ENCODE data around the gene GPR63.

DNA sequence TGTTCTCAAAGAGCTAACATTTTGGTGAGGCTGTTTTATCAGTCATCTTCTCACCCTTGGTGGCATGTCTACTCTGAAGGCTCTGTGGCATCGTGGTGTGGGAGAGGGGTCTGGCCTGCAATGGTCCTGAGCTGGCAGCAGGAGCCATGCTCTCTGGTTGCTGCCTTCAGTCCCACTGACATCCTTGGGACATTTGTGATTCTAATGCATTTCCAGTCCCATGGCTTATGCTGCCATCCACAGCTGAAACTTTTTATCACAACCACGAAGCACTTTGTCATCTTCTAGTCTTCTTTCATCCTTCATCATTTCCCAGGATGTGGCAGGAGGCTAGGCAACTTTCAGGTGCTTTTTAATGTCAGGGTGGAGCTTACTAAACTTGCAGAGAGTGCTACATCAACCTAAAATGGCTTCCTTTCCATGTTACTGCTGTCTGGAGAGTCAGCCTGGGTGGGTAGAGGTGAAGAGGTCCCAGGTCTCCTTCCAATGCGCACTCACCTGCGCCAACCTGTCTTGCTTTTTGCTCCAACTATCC, 77.1 kb downstream of the GPR63 start:
- TF ChIP-seq, protein P1, sequence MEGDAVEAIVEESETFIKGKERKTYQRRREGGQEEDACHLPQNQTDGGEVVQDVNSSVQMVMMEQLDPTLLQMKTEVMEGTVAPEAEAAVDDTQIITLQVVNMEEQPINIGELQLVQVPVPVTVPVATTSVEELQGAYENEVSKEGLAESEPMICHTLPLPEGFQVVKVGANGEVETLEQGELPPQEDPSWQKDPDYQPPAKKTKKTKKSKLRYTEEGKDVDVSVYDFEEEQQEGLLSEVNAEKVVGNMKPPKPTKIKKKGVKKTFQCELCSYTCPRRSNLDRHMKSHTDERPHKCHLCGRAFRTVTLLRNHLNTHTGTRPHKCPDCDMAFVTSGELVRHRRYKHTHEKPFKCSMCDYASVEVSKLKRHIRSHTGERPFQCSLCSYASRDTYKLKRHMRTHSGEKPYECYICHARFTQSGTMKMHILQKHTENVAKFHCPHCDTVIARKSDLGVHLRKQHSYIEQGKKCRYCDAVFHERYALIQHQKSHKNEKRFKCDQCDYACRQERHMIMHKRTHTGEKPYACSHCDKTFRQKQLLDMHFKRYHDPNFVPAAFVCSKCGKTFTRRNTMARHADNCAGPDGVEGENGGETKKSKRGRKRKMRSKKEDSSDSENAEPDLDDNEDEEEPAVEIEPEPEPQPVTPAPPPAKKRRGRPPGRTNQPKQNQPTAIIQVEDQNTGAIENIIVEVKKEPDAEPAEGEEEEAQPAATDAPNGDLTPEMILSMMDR (IDR thresholded peaks at IDR 0.05; ENCODE audit: low read length) = peak; percentile 15
- TF ChIP-seq EZH2phosphoT487 (IDR thresholded peaks at IDR 0.05; ENCODE audit: low read length) = no peak
